HCT116 (cell line): Measurements from ENCODE around the gene KCNB1. TPM values are rescaled to one million over a fixed set of nuclear protein-coding genes. Genes with fewer than 3 reads are reported as not detected.

Source experiments
- ATAC-seq: fragments of 200-7000 bp; cut with Tn5 transposase; 2 replicates; pipeline ENCODE4 v1.9.1; 2020; ENCODE audit warnings: mild to moderate bottlenecking, moderate library complexity
- BruUV-seq: library from RNA; stranded (reverse); fragments of 400-500 nt; replicated peaks from 2 replicates; lab custom pipeline; 2021; lab: Mats Ljungman, UMichigan
- CTCF ChIA-PET: fragments of 300-600 bp; sonication (Branson Sonifier 250); formaldehyde crosslinking; loops from one replicate; lab custom pipeline; 2021; ENCODE audit warnings: antibody characterized with exemption; lab: Charles Lee
- POLR2A ChIA-PET: fragments of 300-600, 350-600 bp; sonication (Branson Sonifier 250); formaldehyde crosslinking; loops from one replicate; lab custom pipeline; 2021; ENCODE audit warnings: antibody characterized with exemption; lab: Charles Lee
- RAD21 ChIA-PET, 2 experiments: fragments of 300-600 bp; sonication (Branson Sonifier 250); formaldehyde crosslinking; loops; one replicate each; lab custom pipeline; 2023; ENCODE audit warnings: low total read pairs in 2 of 2; ENCODE audit not compliant: uncharacterized antibody in 2 of 2, unreplicated experiment in 2 of 2, low non-redundant PET in 1 of 2; lab: Charles Lee
- DNase-seq: peaks from one replicate; pipeline ENCODE4 v3.0.0-alpha.2; 2010; ENCODE audit warnings: low read depth, low spot score
- H2AFZ ChIP-seq: fragments of 200-600 bp; shearing (Covaris generic), sonication (generic); 2 replicates; pipeline ENCODE4 v1.6.1; 2017; ENCODE audit warnings: low read depth, mixed run types, mixed read lengths, antibody characterized with exemption, low read length; ENCODE audit not compliant: poor library complexity, severe bottlenecking
- H3K27ac ChIP-seq: 2 replicates; pipeline ENCODE4 v1.5.1; 2012; ENCODE audit warnings: low read depth, low read length
- H3K27me3 ChIP-seq: fragments of 200-600 bp; sonication (generic); 2 replicates; pipeline ENCODE4 v1.6.1; 2016; ENCODE audit warnings: mixed run types, low read length, mixed read lengths; ENCODE audit not compliant: insufficient read depth
- H3K36me3 ChIP-seq, 2 experiments: fragments of 200-500 bp in 1 of 2; fragments of 200-600 bp in 1 of 2; sonication (Bioruptor generic) in 1 of 2; sonication (generic) in 1 of 2; 2 replicates each; pipeline versions ENCODE4 v1.5.1 to v1.6.1; 2014 to 2016; ENCODE audit warnings: low read length in 2 of 2, inconsistent platforms in 1 of 2, mixed read lengths in 1 of 2, mixed run types in 1 of 2; ENCODE audit not compliant: insufficient read depth in 2 of 2, control insufficient read depth in 1 of 2
- H3K4me1 ChIP-seq, 2 experiments: fragments of 200-600 bp in 1 of 2; sonication (generic) in 1 of 2; 2 replicates each; pipeline versions ENCODE4 v1.5.1 to v1.6.1; 2012 to 2017; ENCODE audit warnings: low read length in 2 of 2, inconsistent platforms in 1 of 2, mild to moderate bottlenecking in 1 of 2, mixed read lengths in 1 of 2, mixed run types in 1 of 2, moderate library complexity in 1 of 2; ENCODE audit not compliant: insufficient read depth in 2 of 2, control insufficient read depth in 1 of 2
- H3K4me2 ChIP-seq: fragments of 200-600 bp; sonication (generic); 2 replicates; pipeline ENCODE4 v1.6.1; 2017; ENCODE audit warnings: mixed run types, low read length, mixed read lengths
- H3K4me3 ChIP-seq, 2 experiments: fragments of 200-600 bp in 1 of 2; sonication (generic) in 1 of 2; replicated peaks in 1 of 2; 2 replicates each; pipeline ENCODE4 v1.5.1; 2011 to 2016; ENCODE audit warnings: low read length in 2 of 2, control low read depth in 1 of 2, low read depth in 1 of 2, mild to moderate bottlenecking in 1 of 2, mixed read lengths in 1 of 2, mixed run types in 1 of 2
- H3K79me2 ChIP-seq: fragments of 200-600 bp; sonication (generic); 2 replicates; pipeline ENCODE4 v1.6.1; 2017; ENCODE audit warnings: mild to moderate bottlenecking, mixed run types, low read length, moderate library complexity, mixed read lengths; ENCODE audit not compliant: insufficient read depth
- H3K9ac ChIP-seq: fragments of 200-600 bp; sonication (generic); 2 replicates; pipeline ENCODE4 v1.6.1; 2016; ENCODE audit warnings: low read length, mixed read lengths
- H3K9me2 ChIP-seq: fragments of 200-600 bp; sonication (generic), shearing (Covaris generic); 2 replicates; pipeline ENCODE4 v1.6.1; 2017; ENCODE audit warnings: mixed run types, mild to moderate bottlenecking, moderate library complexity; ENCODE audit not compliant: insufficient read depth
- H3K9me3 ChIP-seq, 2 experiments: fragments of 200-500 bp in 1 of 2; fragments of 200-600 bp in 1 of 2; sonication (Bioruptor generic) in 1 of 2; sonication (generic) in 1 of 2; 2 replicates each; pipeline ENCODE4 v1.6.1; 2014 to 2017; ENCODE audit warnings: low read length in 2 of 2, mixed read lengths in 2 of 2, inconsistent platforms in 1 of 2, low read depth in 1 of 2, mild to moderate bottlenecking in 1 of 2, mixed run types in 1 of 2, moderate library complexity in 1 of 2; ENCODE audit not compliant: control insufficient read depth in 1 of 2, insufficient read depth in 1 of 2
- H4K20me1 ChIP-seq: fragments of 200-600 bp; sonication (generic), shearing (Covaris generic); 2 replicates; pipeline ENCODE4 v1.6.1; 2017; ENCODE audit warnings: mixed run types, mild to moderate bottlenecking, moderate library complexity; ENCODE audit not compliant: insufficient read depth
- CBX3 ChIP-seq: IDR thresholded peaks from 2 replicates; pipeline ENCODE4 v1.6.1; 2012; ENCODE audit warnings: low read depth
- EGR1 ChIP-seq: IDR thresholded peaks from 2 replicates; pipeline ENCODE4 v1.6.1; 2012; ENCODE audit warnings: low read depth
- ELF1 ChIP-seq: IDR thresholded peaks from 2 replicates; pipeline ENCODE4 v1.6.1; 2012; ENCODE audit warnings: low read depth, borderline replicate concordance
- EZH2phosphoT487 ChIP-seq: fragments of 200-600 bp; IDR thresholded peaks from 2 replicates; pipeline ENCODE4 v1.6.1; 2018; ENCODE audit warnings: antibody characterized with exemption, borderline replicate concordance
- POLR2A ChIP-seq: IDR thresholded peaks from 2 replicates; pipeline ENCODE4 v1.7.0; 2011; ENCODE audit warnings: borderline replicate concordance; ENCODE audit not compliant: insufficient read depth, insufficient read length; ENCODE audit errors: extremely low read depth
- POLR2AphosphoS5 ChIP-seq: IDR thresholded peaks from 2 replicates; pipeline ENCODE4 v1.6.1; 2011; ENCODE audit warnings: mild to moderate bottlenecking, low read depth, low read length, moderate library complexity
- RAD21 ChIP-seq: IDR thresholded peaks from 2 replicates; pipeline ENCODE4 v1.6.1; 2012; ENCODE audit warnings: low read depth, mild to moderate bottlenecking
- SIN3A ChIP-seq: IDR thresholded peaks from 2 replicates; pipeline ENCODE4 v1.6.1; 2012; ENCODE audit warnings: low read depth
- SP1 ChIP-seq: IDR thresholded peaks from 2 replicates; pipeline ENCODE4 v1.6.1; 2012; ENCODE audit warnings: low read depth
- YY1 ChIP-seq: IDR thresholded peaks from 2 replicates; pipeline ENCODE4 v1.6.1; 2011; ENCODE audit warnings: low read length, low read depth, moderate library complexity, mild to moderate bottlenecking; ENCODE audit not compliant: insufficient replicate concordance; ENCODE audit errors: extremely low read depth
- ZFX ChIP-seq: fragments of 450-650 bp; IDR thresholded peaks from 2 replicates; pipeline ENCODE4 v1.6.1; 2017
- intact Hi-C: fragments of 100-400 bp; cut with micrococcal nuclease; formaldehyde crosslinking; loops from 2 replicates; pipeline ENCODE4 v1.10.0; 2022
- total RNA-seq: library from RNA; stranded (reverse); gene quantifications from one replicate; pipeline ENCODE4 v1.2.1, GENCODE V29; 2021; ENCODE audit not compliant: unreplicated experiment
- TF ChIP-seq, protein P1 (sequence below): IDR thresholded peaks from 2 replicates; pipeline ENCODE4 v1.6.1; 2012; ENCODE audit warnings: low read depth
- TF ChIP-seq, protein P2 (sequence below): IDR thresholded peaks from 2 replicates; pipeline ENCODE4 v1.6.1; 2012
- TF ChIP-seq, protein P3 (sequence below): IDR thresholded peaks from 2 replicates; pipeline ENCODE4 v1.6.1; 2011; ENCODE audit warnings: mild to moderate bottlenecking, low read length, moderate library complexity; ENCODE audit not compliant: insufficient replicate concordance; ENCODE audit errors: extremely low read depth
- TF ChIP-seq, protein P4 (sequence below): IDR thresholded peaks from 2 replicates; pipeline ENCODE4 v1.6.1; 2012

The KCNB1 gene
- total RNA-seq, 1 experiment from 2014 or later = 0.79 TPM

DNA sequence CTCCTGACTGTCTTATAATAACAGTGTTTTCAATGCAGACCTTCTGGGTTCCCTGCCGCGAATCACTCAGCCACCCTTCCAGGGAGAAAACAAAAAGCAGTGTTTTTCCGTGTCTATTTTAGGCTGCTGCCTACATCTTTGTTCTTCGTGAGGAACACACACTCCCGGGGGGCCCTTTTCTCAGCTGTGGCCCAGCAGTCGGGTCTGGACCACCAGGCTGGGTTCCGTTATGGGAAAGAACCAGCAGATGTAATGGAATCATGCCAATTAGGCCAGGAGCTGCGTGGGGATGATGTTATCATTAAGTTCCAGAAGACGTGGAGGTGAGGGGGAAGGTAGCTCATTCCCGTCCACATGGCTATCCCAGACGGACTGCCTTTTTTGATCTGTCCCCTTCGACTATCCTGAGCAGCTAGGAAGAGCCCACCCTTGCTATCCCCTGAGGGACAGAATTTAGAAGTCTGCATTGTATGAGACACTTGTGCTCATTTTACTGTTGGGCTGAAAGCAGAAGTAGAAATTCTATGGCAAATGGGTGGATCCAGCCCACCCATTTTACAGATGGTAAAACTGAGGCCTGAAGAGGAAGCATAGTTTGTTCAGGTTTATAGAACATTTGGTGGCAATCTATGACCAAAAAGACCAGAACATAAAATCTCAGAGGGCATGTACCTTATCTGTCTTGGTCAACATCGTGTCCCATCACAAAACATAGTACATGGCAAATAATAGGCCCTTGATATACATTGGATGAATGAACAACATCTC lies 54.5 kb downstream of the KCNB1 start:
- Histone ChIP-seq H3K9me2 (no peaks in the 10 kb centered on the region), H3K9ac (no peak overlapping the region), H2AFZ (no peak overlapping the region), H3K27ac (no peak overlapping the region), H3K79me2 (no peaks in the 10 kb centered on the region), H3K4me1 (no peaks in the 10 kb centered on the region), H3K4me2 (no peak overlapping the region), H3K27me3 (peaks cover 14% of the 10 kb centered on the region; the same call in 1 of the 2 replicates), H3K9me3 (no peaks in the 10 kb centered on the region), H4K20me1 (no peaks in the 10 kb centered on the region), H3K4me3 (no peak overlapping the region)
- BruUV-seq = no TSS peak
- ChIA-PET POLR2A (no interaction called here), RAD21 (no interaction called here)
- intact Hi-C loops = no loop called here
- no peak for DNase-seq
- TF ChIP-seq EZH2phosphoT487 = no peak
- no peak for TF ChIP-seq POLR2AphosphoS5
- no peak for TF ChIP-seq ZFX
- TF ChIP-seq, protein P1, sequence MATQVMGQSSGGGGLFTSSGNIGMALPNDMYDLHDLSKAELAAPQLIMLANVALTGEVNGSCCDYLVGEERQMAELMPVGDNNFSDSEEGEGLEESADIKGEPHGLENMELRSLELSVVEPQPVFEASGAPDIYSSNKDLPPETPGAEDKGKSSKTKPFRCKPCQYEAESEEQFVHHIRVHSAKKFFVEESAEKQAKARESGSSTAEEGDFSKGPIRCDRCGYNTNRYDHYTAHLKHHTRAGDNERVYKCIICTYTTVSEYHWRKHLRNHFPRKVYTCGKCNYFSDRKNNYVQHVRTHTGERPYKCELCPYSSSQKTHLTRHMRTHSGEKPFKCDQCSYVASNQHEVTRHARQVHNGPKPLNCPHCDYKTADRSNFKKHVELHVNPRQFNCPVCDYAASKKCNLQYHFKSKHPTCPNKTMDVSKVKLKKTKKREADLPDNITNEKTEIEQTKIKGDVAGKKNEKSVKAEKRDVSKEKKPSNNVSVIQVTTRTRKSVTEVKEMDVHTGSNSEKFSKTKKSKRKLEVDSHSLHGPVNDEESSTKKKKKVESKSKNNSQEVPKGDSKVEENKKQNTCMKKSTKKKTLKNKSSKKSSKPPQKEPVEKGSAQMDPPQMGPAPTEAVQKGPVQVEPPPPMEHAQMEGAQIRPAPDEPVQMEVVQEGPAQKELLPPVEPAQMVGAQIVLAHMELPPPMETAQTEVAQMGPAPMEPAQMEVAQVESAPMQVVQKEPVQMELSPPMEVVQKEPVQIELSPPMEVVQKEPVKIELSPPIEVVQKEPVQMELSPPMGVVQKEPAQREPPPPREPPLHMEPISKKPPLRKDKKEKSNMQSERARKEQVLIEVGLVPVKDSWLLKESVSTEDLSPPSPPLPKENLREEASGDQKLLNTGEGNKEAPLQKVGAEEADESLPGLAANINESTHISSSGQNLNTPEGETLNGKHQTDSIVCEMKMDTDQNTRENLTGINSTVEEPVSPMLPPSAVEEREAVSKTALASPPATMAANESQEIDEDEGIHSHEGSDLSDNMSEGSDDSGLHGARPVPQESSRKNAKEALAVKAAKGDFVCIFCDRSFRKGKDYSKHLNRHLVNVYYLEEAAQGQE = no peak
- no peak for TF ChIP-seq CBX3
- TF ChIP-seq SP1 = no peak
- TF ChIP-seq, protein P2, sequence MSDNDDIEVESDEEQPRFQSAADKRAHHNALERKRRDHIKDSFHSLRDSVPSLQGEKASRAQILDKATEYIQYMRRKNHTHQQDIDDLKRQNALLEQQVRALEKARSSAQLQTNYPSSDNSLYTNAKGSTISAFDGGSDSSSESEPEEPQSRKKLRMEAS = no peak
- no peak for TF ChIP-seq EGR1
- TF ChIP-seq SIN3A = no peak
- TF ChIP-seq, protein P3, sequence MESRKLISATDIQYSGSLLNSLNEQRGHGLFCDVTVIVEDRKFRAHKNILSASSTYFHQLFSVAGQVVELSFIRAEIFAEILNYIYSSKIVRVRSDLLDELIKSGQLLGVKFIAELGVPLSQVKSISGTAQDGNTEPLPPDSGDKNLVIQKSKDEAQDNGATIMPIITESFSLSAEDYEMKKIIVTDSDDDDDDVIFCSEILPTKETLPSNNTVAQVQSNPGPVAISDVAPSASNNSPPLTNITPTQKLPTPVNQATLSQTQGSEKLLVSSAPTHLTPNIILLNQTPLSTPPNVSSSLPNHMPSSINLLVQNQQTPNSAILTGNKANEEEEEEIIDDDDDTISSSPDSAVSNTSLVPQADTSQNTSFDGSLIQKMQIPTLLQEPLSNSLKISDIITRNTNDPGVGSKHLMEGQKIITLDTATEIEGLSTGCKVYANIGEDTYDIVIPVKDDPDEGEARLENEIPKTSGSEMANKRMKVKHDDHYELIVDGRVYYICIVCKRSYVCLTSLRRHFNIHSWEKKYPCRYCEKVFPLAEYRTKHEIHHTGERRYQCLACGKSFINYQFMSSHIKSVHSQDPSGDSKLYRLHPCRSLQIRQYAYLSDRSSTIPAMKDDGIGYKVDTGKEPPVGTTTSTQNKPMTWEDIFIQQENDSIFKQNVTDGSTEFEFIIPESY = no peak
- no peak for TF ChIP-seq RAD21
- TF ChIP-seq YY1 = no peak
- TF ChIP-seq POLR2A = no peak
- TF ChIP-seq, protein P4, sequence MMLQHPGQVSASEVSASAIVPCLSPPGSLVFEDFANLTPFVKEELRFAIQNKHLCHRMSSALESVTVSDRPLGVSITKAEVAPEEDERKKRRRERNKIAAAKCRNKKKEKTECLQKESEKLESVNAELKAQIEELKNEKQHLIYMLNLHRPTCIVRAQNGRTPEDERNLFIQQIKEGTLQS = no peak
- no peak for TF ChIP-seq ELF1
- TF ChIP-seq, all 23 proteins: peak for 0
- CTCF ChIA-PET = no interaction called here
- no peak for ATAC-seq
- no peaks in the 10 kb centered on the region for H3K36me3 ChIP-seq
